GM21526 (cell line): ENCODE results near the gene PDAP1.
"Not testable (repeated sequence)": the region's sequence is repeated elsewhere in the genome, so short reads cannot be mapped to it uniquely, and the experiment has no call there.

Experiments
- ATAC-seq: cut with Tn5 transposase; IDR thresholded peaks from one replicate; pipeline ENCODE4 v1.9.1; 2021; ENCODE audit warnings: moderate library complexity; ENCODE audit not compliant: unreplicated experiment, low FRiP score

The PDAP1 gene

GRCh38 chr7:99408379-99409191 is at the start of gene PDAP1, which contains the start of gene BUD31:
Gene PDAP1, minus strand, starts transcription at chr7:99408597. Its CDS starts 49 bp downstream, at chr7:99408548.
Gene BUD31, plus strand, starts transcription at chr7:99408969. Its CDS starts 2,124 bp downstream, at chr7:99411093.
- peak; percentile 58 for ATAC-seq

GRCh38 chr7:99457650-99458493 is 49.5 kb upstream of the PDAP1 start:
- ATAC-seq: no peak

GRCh38 chr7:99457050-99457649 is 48.8 kb upstream of the PDAP1 start:
- no peak for ATAC-seq

- ATAC-seq: no peak
Observed at GRCh38 chr7:99456288-99456687, 47.9 kb upstream of the PDAP1 start.

GRCh38 chr7:99455874-99456273 is 47.5 kb upstream of the PDAP1 start:
- no peak for ATAC-seq

GRCh38 chr7:99453105-99453504 is 44.7 kb upstream of the PDAP1 start:
- no peak for ATAC-seq

- ATAC-seq: no peak
Observed at GRCh38 chr7:99452541-99452940, 44.1 kb upstream of the PDAP1 start.

- no peak for ATAC-seq
Observed at GRCh38 chr7:99451936-99452335, 43.5 kb upstream of the PDAP1 start.

GRCh38 chr7:99449326-99449725 is 40.9 kb upstream of the PDAP1 start:
- ATAC-seq: no peak

- no peak for ATAC-seq
Observed at GRCh38 chr7:99448855-99449254, 40.5 kb upstream of the PDAP1 start.

GRCh38 chr7:99447943-99448342 is 39.5 kb upstream of the PDAP1 start:
- no peak for ATAC-seq

- no peak for ATAC-seq
Observed at GRCh38 chr7:99446096-99446495, 37.7 kb upstream of the PDAP1 start.

GRCh38 chr7:99440195-99440594 is 31.8 kb upstream of the PDAP1 start:
- no peak for ATAC-seq

- peak; percentile 75 for ATAC-seq
Observed at GRCh38 chr7:99438573-99439480, 30.4 kb upstream of the PDAP1 start, which contains the start of the genes CPSF4 and PTCD1. Gene CPSF4, plus strand, starts transcription at chr7:99438943. Its CDS starts 140 bp downstream, at chr7:99439083. Gene PTCD1, minus strand, starts transcription at chr7:99438798. Its CDS starts 3,556 bp downstream, at chr7:99435242.

- ATAC-seq: no peak
Observed at GRCh38 chr7:99437946-99438572, 29.7 kb upstream of the PDAP1 start.

- no peak for ATAC-seq
Observed at GRCh38 chr7:99433158-99433557, 24.8 kb upstream of the PDAP1 start.

GRCh38 chr7:99431756-99432540 is 23.6 kb upstream of the PDAP1 start:
- not testable (repeated sequence) for ATAC-seq

GRCh38 chr7:99429756-99430155 is 21.4 kb upstream of the PDAP1 start:
- ATAC-seq: no peak
